NCI-H2107 (cell line): ENCODE data around the gene TM4SF4.
"Not testable (repeated sequence)": the region's sequence is repeated elsewhere in the genome, so short reads cannot be mapped to it uniquely, and the experiment has no call there.

Experiments
- DNase-seq: peaks from one replicate; lab custom pipeline; 2025; lab: John Stamatoyannopoulos, UW

The TM4SF4 gene

GRCh38 chr3:149474250-149474817, at the start of gene TM4SF4:
TSS of gene TM4SF4 (plus strand) at chr3:149474697. CDS start at chr3:149474878, 181 bp downstream.
- no peak for DNase-seq

GRCh38 chr3:149424918-149425317, 49.6 kb upstream of the TM4SF4 start:
- DNase-seq, result no peak

- DNase-seq, result no peak
Measured at GRCh38 chr3:149426325-149426724, 48.2 kb upstream of the TM4SF4 start.

GRCh38 chr3:149428087-149428486, 46.4 kb upstream of the TM4SF4 start:
- DNase-seq, result no peak

GRCh38 chr3:149430216-149430615, 44.3 kb upstream of the TM4SF4 start:
- DNase-seq, result no peak

- no peak for DNase-seq
Measured at GRCh38 chr3:149432149-149432548, 42.3 kb upstream of the TM4SF4 start.

GRCh38 chr3:149435996-149436885, 38.3 kb upstream of the TM4SF4 start:
- no peak for DNase-seq

- no peak for DNase-seq
Measured at GRCh38 chr3:149437286-149437685, 37.2 kb upstream of the TM4SF4 start.

GRCh38 chr3:149437710-149438109, 36.8 kb upstream of the TM4SF4 start:
- DNase-seq, result no peak

- no peak for DNase-seq
Measured at GRCh38 chr3:149438981-149439380, 35.5 kb upstream of the TM4SF4 start.

GRCh38 chr3:149441642-149442041, 32.9 kb upstream of the TM4SF4 start:
- no peak for DNase-seq

- no peak for DNase-seq
Measured at GRCh38 chr3:149442043-149442442, 32.5 kb upstream of the TM4SF4 start.

- DNase-seq, result no peak
Measured at GRCh38 chr3:149442851-149443544, 31.5 kb upstream of the TM4SF4 start.

GRCh38 chr3:149443545-149443912, 31.0 kb upstream of the TM4SF4 start:
- DNase-seq, result no peak

GRCh38 chr3:149444867-149445266, 29.6 kb upstream of the TM4SF4 start:
- not testable (repeated sequence) for DNase-seq

- DNase-seq, result no peak
Measured at GRCh38 chr3:149448331-149448831, 26.1 kb upstream of the TM4SF4 start.

GRCh38 chr3:149449182-149449581, 25.3 kb upstream of the TM4SF4 start:
- no peak for DNase-seq

- no peak for DNase-seq
Measured at GRCh38 chr3:149449799-149450198, 24.7 kb upstream of the TM4SF4 start.

GRCh38 chr3:149450281-149450680, 24.2 kb upstream of the TM4SF4 start:
- DNase-seq, result no peak

GRCh38 chr3:149452036-149452435, 22.5 kb upstream of the TM4SF4 start:
- no peak for DNase-seq

GRCh38 chr3:149453140-149453805, 21.2 kb upstream of the TM4SF4 start:
- DNase-seq, result no peak

GRCh38 chr3:149454746-149455145, 19.8 kb upstream of the TM4SF4 start:
- no peak for DNase-seq
